Adrenal gland (tissue), 5 donors: Measurements from ENCODE around the gene FHOD3.

Experiments used
- CTCF ChIP-seq, 6 experiments: fragments of 450-650 bp in 4 of 6; fragments of 200-600 bp in 2 of 6; sonication (generic) in 1 of 6; IDR thresholded peaks; 1 replicate in 5 of 6; 2 replicates in 1 of 6; pipeline versions ENCODE4 v1.5.1 to v1.8.0; 2016 to 2021; ENCODE audit warnings: antibody characterized with exemption in 6 of 6, mild to moderate bottlenecking in 2 of 6, moderate library complexity in 1 of 6
- POLR2A ChIP-seq, 2 donors: fragments of 450-650 bp; IDR thresholded peaks; one replicate each; pipeline ENCODE4 v1.6.1; 2017; ENCODE audit warnings: antibody characterized with exemption in 2 of 2, mild to moderate bottlenecking in 2 of 2, moderate library complexity in 1 of 2
- donor health status: DM: no; HTN: no; CAD: no.

DNA sequence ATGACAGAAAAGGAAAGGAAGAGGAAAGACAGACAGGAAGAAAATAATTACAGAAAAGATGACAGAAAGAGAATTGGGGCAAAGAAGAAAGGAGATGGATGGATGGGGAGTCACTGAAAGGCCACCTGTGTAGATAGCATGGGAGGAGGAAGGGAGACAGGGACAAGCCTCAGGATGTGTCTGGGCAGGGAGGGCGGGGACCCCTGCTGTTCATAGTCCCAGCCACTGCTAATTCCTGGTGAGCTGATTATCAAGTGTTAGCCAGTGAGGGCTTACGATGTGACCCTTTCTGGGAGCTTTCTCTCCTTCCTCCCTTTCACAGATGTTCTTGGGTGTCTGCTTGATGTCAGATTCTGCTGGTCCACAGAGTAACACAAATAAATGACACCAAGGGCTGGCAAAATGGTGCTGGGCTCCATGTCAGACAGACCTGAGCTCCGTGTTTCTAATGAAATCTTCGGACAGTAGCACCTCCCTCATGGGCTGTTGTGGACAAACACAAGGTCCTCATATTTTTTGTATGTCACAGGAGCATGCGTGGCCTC is 13.6 kb downstream of the FHOD3 start:
- TF ChIP-seq CTCF (IDR thresholded peaks at IDR 0.05) (no peak), POLR2A (IDR thresholded peaks at IDR 0.05) (no peak)
